ENCODE results near the gene HSD17B12. TPM values are rescaled to one million over a fixed set of nuclear protein-coding genes. Genes with fewer than 3 reads are reported as not detected.

HSD17B12 gene
- total and polyA plus RNA-seq, 2 of the 13 experiments (the other 11 are each of a cell fraction or from before 2014, with no cell fraction given) = 50.3 to 117 TPM

- TF ChIP-seq MEF2D (CRISPR knock-in tag; IDR thresholded peaks at IDR 0.05) = peak; percentile 84
- no peak for TF ChIP-seq PLRG1 (conservative IDR thresholded peaks at IDR 0.05)
- TF ChIP-seq ZFY (CRISPR knock-in tag; IDR thresholded peaks at IDR 0.05) = peak; percentile 99
- TF ChIP-seq ZSCAN25 (CRISPR knock-in tag; IDR thresholded peaks at IDR 0.05) = no peak
- peak; percentile 82; the same call in 1 of the 2 replicates for TF ChIP-seq ZNF350 (CRISPR knock-in tag; IDR thresholded peaks at IDR 0.05; ENCODE audit: borderline replicate concordance, low read depth)
- TF ChIP-seq CEBPB (IDR thresholded peaks at IDR 0.05; ENCODE audit: borderline replicate concordance, low read depth, low read length) = no peak
- TF ChIP-seq THYN1 (CRISPR knock-in tag; IDR thresholded peaks at IDR 0.05; ENCODE audit: borderline replicate concordance, low read depth) = no peak
- no peak for TF ChIP-seq ZNF850 (CRISPR knock-in tag; conservative IDR thresholded peaks at IDR 0.05)
- no peak; the same call in 1 of the 2 replicates for TF ChIP-seq RARA (CRISPR knock-in tag; IDR thresholded peaks at IDR 0.05)
- TF ChIP-seq POGK (CRISPR knock-in tag; conservative IDR thresholded peaks at IDR 0.05) = no peak
- no peak for TF ChIP-seq HMGA1 (CRISPR knock-in tag; conservative IDR thresholded peaks at IDR 0.05)
- peak; percentile 65; the same call in 1 of the 2 replicates for TF ChIP-seq ZNF280D (CRISPR knock-in tag; IDR thresholded peaks at IDR 0.05)
- no peak for TF ChIP-seq ZNF337 (CRISPR knock-in tag; IDR thresholded peaks at IDR 0.05; ENCODE audit: borderline replicate concordance, low read depth)
- TF ChIP-seq ZNF496 (CRISPR knock-in tag; IDR thresholded peaks at IDR 0.05; ENCODE audit: insufficient replicate concordance) = no peak
- TF ChIP-seq HBP1 (CRISPR knock-in tag; IDR thresholded peaks at IDR 0.05; ENCODE audit: low read depth) = peak; percentile 82; the same call in 1 of the 2 replicates
- peak; percentile 63; the same call in 1 of the 2 replicates for TF ChIP-seq RXRA (CRISPR knock-in tag; IDR thresholded peaks at IDR 0.05)
- TF ChIP-seq GMEB2 (CRISPR knock-in tag; IDR thresholded peaks at IDR 0.05; ENCODE audit: low read depth) = no peak
- peak; percentile 91 for TF ChIP-seq SPEN (CRISPR knock-in tag; IDR thresholded peaks at IDR 0.05; ENCODE audit: low read depth)
- TF ChIP-seq MBNL3 (CRISPR knock-in tag; conservative IDR thresholded peaks at IDR 0.05) = no peak
- no peak for TF ChIP-seq ZNF253 (CRISPR knock-in tag; IDR thresholded peaks at IDR 0.05; ENCODE audit: borderline replicate concordance)
- no peak for TF ChIP-seq SP1 (IDR thresholded peaks at IDR 0.05)
- 0 out of 2 replicates have a peak, but pooled peaks have one; percentile 41 for TF ChIP-seq SP1 (CRISPR knock-in tag; IDR thresholded peaks at IDR 0.05)
These were observed 36.5 kb upstream of the HSD17B12 start (continued) for GRCh38 chr11:43643898-43644620.
